HG02884 (cell line): ENCODE measurements around the gene TBC1D1.

Source experiments
- ATAC-seq: cut with Tn5 transposase; IDR thresholded peaks from one replicate; pipeline ENCODE4 v1.9.1; 2021; ENCODE audit warnings: mild to moderate bottlenecking, moderate library complexity; ENCODE audit not compliant: unreplicated experiment

Gene TBC1D1

DNA sequence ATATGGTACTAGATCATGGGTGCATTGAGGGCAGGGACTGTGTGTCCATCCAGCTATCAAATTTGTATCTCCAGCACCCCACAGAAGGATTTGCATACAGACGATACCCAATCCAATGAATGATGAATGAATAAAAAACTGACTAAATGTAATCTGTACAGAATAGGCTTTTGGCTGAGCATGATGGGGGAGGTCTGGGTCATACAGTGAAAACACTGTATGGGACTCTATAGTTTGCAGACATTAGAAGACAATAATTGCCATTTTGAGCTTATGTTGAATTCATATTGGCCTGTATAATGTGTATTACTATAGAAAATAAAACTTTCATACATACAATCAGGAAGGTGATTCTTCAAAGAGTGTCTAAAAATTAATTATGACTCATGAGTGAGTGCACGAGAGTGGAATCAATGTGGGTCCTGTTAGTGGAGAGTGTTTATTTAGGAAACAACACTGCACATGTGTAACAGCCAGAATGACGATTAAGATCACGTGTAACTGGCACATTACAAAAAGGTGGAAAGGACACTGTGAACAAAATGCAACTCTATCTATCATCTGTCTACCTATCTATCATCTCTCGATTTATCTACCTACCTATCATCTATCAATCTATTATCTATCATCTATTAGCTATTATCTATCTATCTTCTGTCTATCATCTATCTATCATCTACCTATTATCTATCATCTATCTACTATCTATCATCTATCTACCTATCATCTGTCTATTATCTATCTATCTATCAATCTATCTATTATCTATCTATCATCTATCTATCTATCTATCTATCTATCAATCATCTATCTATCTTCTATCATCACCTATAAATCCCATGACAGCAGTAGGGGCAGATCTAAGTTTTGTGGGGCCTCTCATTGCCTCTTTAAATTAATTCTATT is 270.6 kb downstream of the TBC1D1 start:
- no peak for ATAC-seq

DNA sequence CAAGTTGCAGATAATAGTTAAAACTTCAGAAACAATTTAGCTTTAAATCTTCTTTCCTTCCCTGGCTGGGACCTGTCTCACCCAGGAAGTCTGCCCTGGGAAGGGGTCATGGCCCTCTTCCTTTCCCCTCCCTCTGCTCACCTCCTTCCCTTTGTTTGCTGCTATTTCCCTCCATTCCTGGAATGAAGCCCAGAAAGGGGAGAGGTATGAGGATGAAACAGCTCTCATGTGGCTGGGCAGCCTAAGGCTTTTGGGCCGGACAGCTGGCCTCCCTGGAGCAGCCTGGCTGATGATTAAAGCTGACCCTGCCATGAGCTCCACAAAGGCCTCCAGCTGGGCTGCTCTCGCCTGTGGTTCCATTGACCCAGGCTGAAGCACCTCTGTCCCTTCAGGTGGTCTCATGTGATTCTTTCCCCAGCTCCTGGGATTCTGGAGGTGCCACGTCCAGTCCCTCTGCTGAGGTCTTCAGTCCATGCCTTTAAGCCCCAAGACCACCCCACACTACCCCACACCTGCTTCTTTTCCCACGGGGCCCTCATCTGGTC is 271.4 kb downstream of the TBC1D1 start:
- ATAC-seq, result no peak

DNA sequence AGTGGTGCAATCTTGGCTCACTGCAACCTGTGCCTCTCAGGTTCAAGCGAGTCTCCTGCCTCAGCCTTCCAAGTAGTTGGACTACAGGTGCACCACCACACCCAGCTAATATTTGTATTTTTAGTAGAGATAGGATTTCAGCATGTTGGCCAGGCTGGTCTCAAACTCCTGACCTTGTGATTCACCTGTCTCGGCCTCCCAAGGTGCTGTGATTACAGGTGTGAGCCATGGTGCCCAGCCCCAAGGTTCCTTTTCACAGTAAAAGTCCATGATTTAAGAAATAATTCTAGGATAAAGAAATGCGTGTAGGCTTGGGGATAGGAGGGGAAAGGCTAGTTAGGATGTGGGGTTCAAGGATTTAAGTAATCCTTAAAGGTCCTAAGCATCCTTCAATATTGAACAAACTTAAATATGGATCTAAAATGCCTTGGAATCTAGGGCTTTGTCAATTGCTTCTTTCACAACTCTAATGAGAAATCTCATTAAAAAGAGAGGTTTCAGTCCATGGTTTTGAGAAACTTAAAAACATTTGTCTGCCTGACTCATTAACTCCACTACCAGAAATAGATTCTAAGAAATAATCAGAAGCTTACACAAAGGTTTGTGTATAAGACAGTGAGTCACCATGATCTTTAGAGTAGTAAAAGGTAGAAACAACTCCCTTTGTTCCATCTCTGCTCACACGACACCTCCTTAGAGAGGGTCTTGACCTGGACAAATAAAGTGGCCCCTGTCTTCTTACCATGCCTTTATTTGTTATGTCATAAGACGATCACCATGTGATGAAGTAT is 272.5 kb downstream of the TBC1D1 start:
- ATAC-seq, result no peak

DNA sequence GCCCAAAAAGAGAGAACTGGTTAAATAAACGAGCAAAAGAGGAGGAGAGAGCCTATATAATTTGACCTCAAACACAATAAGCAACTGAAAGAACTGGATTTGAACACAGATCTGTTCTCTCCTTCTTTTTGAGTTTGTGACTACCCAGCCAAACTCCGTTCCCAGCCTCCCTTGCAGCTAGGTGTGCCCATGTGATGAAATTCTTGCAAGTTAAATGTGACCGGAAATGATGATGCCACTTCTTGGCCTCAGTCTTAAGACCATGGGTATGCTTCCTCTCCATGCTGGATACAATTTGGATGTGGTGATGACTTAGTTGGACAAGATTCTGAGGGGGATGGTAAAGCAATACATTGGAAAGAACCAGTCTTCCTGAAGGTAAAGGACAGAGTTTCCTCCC is 273.5 kb downstream of the TBC1D1 start:
- no peak for ATAC-seq

DNA sequence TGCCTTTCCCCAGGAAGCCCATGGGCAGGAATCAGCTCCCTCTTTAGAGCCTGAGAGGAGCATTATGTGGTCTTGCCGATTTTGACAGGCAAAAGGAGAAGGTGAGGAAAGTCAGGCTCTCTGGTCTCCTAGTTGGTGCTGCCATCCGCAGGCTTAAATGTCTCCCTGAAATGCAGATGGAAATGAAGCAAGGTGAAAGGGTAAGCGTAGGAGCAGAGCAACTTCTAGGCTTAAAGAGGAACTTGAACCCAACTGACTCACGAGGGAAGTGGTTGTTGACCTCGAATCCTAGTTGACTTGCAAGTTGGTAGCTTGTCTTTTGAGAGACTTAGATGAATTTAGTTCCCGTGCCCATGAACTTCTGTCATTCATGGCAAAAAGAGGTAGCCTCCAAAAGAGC is 275.2 kb downstream of the TBC1D1 start:
- no peak for ATAC-seq

DNA sequence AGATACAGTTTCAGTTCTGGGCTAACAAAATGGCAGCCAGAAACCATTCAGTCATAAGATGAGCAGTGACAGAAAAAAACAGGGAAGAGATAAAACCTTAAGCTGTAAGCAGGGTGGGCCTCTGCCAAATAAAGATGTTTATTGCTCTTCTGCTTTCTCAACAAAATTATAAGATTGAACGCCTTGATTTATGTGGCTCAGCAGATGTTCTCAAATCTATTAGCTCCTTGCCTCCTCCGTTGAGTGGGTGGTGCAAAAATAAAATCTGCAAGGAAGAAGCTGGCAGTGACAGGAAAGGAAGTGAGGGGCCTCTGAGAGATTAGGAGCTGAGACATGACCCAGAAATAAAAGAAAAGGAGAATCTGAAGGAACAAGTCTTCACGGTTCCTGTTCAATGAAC is 275.9 kb downstream of the TBC1D1 start:
- ATAC-seq, result no peak

DNA sequence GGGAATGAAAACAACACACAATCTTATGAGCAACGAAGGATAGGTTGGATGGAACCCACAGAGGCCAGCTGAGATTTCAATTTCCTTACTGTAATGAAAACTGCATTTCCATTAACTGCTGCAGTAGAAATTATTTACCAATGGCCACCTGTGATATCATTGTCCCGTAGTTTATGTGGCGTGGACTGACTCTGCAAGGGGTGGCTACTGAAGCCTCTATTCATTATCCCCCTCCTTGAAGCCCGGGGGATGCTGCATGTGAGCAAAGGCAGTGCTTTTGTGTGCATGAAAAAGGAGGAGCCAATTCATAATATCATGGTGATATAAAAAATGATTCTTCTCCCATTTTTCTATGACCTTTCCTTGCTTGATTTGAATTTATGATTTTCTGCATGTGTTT is 277.1 kb downstream of the TBC1D1 start:
- ATAC-seq, result no peak

DNA sequence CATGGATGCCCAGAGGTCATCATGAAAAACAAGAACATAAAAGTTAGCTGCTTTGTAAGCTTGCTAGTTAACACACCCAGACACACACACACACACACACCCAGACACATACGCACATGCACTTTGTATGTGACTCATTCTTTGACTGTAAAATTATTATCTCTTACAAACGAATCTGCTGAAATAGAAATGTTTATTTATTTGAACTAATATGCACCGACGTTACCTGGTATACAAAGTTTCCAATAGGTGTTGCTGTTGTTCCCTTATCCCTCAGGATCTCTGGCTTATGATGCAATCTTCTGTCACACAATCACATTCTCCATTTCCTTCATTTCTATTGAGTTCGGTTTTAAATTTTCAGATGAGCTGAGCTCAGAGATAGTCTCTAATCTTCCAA is 278.6 kb downstream of the TBC1D1 start:
- no peak for ATAC-seq

DNA sequence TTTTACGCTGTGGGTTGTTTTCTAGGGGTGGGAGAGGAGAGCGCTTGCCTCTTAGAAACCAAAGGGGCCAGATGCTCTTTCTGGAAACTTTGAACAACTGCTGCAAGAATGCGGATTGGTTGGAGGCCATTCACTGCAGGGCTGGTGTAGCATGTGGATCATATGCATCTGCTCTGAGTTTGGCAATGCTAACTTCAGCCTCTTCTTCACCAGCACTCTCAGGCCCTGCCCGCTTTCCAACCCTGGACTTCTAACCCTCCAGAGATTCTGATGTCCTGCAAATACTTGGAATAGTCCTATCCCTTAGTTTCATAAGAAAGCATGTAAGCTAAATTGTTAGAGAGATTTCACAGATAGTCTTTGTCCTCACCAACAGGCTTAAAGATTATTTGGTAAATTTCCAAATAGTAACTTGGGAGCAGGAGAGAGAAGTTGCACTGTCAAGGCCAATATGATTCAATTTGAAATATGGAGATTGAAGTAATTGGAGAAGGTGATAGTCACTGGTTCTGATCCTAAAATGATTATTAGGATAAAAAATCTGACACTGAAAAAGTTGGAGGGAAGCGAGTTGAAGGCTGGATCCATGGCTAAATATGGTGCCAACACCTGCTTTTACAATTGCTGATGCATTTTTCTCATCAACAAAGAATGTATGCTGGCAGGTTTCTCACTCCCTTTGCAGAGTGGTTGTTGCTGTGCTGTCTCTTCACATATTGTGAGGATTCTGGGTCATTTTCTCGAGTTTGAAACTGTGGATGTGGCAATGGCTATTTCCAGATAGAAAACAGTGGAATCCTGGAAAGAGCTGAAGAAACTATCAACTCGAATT is 279.7 kb downstream of the TBC1D1 start:
- ATAC-seq, result no peak

DNA sequence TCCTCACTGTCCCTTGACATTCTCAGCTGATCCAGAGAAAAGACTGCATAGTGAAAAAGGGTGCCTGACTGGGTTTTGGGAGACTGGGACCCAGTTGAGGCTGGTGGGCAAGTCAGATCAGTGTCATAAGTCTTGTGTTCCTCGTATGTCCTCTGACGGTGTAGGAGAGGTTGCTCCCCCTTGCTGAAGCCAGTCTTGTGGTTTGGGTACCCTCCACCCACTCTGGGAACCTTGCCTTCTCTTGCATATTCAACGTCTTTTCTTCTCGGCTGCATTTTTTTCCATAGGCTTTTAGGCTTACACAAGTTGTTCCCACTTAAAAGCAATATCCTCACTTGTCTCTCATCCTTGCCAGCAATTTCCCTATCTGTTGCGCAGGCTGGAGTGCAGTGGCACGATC is 281.2 kb downstream of the TBC1D1 start:
- ATAC-seq, result no peak

DNA sequence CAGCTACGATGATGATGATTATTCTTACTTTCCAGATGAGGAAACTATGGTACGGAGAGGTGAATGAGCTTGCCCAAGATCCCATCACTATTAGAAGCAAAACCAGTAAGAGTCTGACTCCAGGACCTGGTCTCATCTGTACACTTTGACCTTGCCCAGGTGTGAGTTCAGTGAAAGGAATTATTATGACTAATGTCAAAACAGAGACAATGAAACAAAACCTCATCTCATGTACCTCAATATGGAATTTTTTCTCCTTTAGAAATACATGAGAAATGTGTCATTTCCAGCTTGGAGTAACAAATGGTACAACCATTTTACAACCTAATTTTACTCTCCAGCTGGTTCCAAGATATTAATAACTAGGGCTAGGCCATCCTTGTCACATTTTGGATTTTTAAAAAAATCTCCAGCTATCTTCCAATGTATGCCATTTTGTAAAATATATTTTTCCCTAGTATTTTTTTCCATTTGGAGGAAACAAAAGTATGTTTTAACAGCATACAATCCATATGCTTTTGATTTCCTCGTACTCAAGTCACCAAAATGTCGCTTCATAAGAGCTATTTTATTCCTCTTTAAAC is 283.1 kb downstream of the TBC1D1 start:
- no peak for ATAC-seq

DNA sequence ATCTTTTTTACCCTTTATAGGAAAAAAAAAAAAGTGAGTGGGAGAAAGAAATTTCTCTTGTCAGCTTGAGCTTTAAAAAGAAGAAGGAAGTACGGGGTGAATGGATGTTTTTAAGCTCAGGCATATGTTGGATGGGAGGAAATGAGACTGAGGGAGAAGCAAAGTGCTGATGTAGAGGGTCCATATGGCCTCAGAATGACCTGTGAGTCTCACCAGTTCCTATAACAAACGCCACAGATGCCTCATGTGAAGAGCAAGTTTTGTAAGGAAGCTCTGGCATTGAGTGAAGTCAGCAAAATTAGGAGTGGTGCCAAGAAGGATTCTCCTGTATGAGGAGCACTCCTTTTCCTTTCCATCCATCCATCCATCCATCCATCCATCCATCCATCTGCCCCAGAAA is 283.9 kb downstream of the TBC1D1 start:
- no peak for ATAC-seq

DNA sequence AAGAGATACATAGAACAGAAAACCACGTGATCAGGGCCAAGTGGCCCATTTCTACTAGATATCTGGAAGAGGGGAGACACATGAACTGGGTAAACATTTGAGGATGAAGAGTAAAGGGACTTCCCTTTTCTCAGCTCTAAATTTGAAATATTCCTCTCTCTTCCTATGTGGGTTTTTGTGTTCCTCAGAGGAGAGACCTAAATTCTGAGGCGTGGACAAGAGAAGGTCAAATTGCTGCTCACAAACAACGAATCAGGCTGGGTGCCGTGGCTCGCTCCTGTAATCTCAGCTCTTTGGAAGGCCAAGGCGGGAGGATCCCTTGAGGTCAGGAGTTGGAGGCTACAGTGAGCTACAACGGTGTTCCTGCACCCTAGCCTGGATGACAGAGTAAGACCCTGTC is 285.3 kb downstream of the TBC1D1 start:
- no peak for ATAC-seq

DNA sequence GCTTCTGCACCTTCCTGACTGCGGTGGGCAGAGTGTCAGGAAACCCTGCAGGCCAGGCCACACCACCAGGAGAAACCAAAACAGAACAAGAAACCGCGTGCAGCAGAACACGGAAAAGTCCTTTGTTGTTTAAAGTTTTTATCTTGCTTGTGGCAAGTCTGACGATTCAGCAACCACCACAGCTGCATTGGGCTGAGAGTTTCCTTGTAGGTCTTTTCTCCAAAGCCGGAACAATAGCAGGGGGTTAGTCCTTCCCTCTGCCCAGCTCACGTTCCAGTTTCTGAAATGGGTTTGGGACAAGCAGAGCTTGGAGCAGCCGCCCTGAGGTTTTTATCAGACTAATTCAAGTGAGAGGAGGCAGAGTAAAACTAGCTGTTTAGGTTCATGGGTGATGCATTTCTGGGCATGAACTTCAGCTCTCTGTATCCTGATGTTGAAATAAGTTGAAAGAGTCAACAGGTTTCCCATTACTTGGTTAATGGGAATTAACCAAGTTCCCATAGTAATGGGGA is 286.2 kb downstream of the TBC1D1 start:
- no peak for ATAC-seq

DNA sequence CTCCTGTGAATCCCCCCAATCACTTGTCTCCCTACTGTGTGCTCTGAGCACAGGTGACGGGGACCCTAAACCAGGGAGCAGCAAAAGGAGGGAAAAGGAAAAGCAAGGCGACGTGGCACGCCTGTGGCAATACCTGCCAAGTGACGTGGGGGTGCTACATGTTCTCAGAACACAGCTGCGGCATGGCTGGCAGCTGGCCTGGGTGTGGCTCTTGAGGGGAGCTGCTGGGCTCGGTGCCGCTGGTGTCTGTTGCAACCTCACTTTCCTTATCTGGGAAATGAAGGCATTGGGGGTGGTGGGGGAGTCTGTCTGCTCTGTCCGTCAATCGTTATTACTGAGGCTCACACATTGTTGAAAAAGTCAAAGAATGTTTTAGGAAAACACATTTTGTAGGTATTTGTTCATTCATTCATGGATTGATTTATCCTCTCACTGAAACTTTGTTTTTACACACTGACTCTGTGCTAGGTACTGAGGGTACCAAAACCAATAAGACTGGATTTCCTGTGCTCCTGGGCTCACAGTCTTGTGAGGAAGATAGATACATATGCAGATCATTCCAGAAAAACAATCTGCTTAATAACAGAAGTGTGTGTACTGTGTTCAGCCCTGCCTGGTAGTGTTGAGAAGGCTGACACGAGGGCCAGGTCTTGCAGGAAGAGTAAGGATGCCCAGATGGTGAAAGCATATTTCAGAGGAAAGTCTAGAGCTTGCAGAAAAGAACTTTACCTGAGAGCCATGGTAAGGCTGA is 286.9 kb downstream of the TBC1D1 start:
- ATAC-seq, result no peak

DNA sequence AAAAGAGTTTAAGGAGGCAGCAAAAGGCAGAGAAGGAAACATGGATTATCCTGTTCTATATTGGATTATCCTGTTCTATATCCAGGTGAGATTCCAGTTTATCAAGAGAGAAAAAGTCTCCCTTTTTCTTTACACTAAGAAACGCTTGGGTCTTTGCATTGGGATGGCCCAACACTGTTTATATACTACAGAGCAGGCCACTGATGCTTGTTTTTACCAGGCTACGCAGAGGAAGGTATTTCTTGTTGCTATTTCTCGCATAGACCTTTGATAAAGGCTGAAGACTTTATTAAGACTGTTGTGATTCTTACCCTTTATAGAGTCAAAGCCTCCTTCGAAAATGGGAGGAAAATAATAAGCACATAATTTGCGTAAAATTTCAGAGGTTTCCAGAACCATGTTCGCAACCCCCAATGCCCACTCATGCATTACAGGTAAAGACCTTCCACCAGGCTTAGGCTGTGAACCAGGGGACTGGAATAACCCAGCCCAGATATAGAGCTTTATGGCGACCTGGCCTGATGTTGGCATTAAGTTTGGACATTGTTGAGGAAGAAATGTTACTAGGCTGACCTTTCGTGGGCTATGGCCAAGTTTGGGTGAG is 287.6 kb downstream of the TBC1D1 start:
- ATAC-seq, result no peak

DNA sequence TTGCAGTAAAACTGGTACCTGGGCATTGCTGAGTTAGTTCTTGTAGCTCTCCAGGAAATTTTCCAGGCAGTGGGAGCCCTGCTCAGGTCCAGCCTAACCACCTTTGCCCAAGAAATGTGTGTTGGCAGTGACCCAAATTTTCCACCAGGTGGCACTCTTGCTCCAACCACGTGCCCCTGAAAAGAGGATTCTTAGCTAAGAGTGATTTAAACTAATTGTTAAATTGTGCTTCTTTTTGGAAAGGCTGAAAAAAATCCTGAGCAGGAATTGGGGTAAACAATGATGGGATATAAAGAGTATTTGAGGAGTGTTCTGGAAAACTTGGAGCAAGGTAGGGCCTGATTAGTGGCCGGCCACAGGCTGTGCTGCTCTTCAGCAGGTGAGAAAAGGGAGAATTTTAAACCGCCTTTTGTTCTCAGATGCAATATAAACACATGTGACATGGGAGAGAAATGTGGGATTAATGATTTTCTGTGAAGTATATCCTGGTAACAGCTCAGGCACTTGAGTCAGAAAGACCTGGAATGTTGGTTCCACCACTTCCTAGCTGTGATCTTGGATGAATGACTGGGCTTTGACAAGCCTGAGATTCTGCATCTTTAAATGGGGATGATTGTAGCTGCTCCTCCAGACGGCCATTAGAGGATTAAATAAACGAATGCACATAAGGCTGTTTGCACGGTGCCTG is 288.9 kb downstream of the TBC1D1 start:
- ATAC-seq, result no peak

DNA sequence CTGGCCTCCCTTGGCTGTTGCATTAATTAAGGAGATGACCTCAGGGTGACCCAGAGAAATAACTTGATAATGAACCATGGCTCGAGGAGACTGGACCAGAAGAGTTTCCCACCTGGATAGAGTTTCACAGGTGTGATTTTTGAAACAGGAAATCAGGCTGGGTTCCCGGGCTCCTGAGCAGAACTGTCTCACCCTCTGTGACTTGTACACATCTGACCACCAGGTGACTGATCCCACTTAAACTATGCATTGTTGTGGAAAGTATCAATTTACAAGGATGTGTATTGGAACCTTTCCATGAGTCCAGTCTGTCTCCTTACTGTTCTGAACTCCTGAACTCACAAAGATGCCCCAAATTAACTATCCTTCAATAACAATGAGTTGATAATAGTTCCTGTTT is 289.6 kb downstream of the TBC1D1 start:
- no peak for ATAC-seq

DNA sequence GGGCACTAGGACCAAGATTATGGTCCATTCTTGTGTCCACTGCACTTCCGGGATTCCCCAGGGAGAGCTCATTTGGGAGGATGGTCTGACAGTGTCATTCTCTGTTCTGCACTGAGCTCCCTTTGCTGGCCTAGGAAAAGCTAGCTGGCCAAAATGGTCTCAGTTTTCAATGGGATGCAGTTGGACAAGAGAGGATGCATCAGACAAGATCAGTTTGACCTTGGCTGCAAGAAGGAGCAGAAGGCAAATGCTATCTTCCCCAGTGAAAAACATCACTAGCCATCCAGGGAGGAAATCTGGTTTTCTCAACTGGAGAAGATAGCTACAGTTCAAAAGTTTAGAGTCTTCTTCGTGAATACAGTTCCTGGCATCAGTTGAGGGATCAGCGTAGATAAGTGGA is 290.4 kb downstream of the TBC1D1 start:
- no peak for ATAC-seq
